ENCODE results near the gene PLK3. TPM values are rescaled to one million over a fixed set of nuclear protein-coding genes. Genes with fewer than 3 reads are reported as not detected.
A peak's percentile ranks its signal among the peaks of the same experiment; 100 is the strongest.

The PLK3 gene
- polyA plus RNA-seq, 1 experiment, result 14.2 TPM

GRCh38 chr1:44802306-44803061 lies 2.3 kb downstream of the PLK3 start:
- DNase-seq (ENCODE audit: low read depth, low spot score), result no peak
- H3K4me3 ChIP-seq (ENCODE audit: low read depth, low read length), result peak overlapping the region; percentile 77
- ChIA-PET POLR2A (interaction anchor here (0.8 kb wide), 2 partner anchors 17 to 21 kb away, joined by 3 read pairs; no protein-coding TSS in a partner anchor), CTCF (no interaction called here)
- H3K27ac ChIP-seq (ENCODE audit: low read depth, low read length), result peak overlapping the region; percentile 11
- no peaks in the 10 kb centered on the region for H3K27me3 ChIP-seq (ENCODE audit: control insufficient read depth, insufficient read depth, low read length)
- TF ChIP-seq CTCF (IDR thresholded peaks at IDR 0.05; ENCODE audit: low read depth, low read length), result no peak
- H3K9me3 ChIP-seq (ENCODE audit: control insufficient read depth, insufficient read depth, low read length), result no peaks in the 10 kb centered on the region; the same call in 1 of the 2 replicates

GRCh38 chr1:44803062-44803311 lies 2.8 kb downstream of the PLK3 start:
- no peaks in the 10 kb centered on the region for H3K27me3 ChIP-seq (ENCODE audit: control insufficient read depth, insufficient read depth, low read length)
- DNase-seq (ENCODE audit: low read depth, low spot score), result no peak
- POLR2A ChIA-PET, result no interaction called here
- H3K27ac ChIP-seq (ENCODE audit: low read depth, low read length), result no peak overlapping the region
- no peak for TF ChIP-seq CTCF (IDR thresholded peaks at IDR 0.05; ENCODE audit: low read depth, low read length)
- no peaks in the 10 kb centered on the region; the same call in 1 of the 2 replicates for H3K9me3 ChIP-seq (ENCODE audit: control insufficient read depth, insufficient read depth, low read length)
- CTCF ChIA-PET, result no interaction called here
- peak overlapping the region; percentile 77 for H3K4me3 ChIP-seq (ENCODE audit: low read depth, low read length)

GRCh38 chr1:44803312-44804095 lies 3.3 kb downstream of the PLK3 start:
- H3K4me3 ChIP-seq (ENCODE audit: low read depth, low read length), result no peak overlapping the region; the same call in 1 of the 2 replicates
- DNase-seq (ENCODE audit: low read depth, low spot score), result no peak
- H3K9me3 ChIP-seq (ENCODE audit: control insufficient read depth, insufficient read depth, low read length), result no peaks in the 10 kb centered on the region; the same call in 1 of the 2 replicates
- ChIA-PET POLR2A (no interaction called here), CTCF (no interaction called here)
- H3K27ac ChIP-seq (ENCODE audit: low read depth, low read length), result peak overlapping the region; percentile 52
- TF ChIP-seq CTCF (IDR thresholded peaks at IDR 0.05; ENCODE audit: low read depth, low read length), result no peak
- no peaks in the 10 kb centered on the region for H3K27me3 ChIP-seq (ENCODE audit: control insufficient read depth, insufficient read depth, low read length)

- CTCF ChIA-PET, result no interaction called here
- POLR2A ChIA-PET, result interaction anchor here (0.7 kb wide), 1 partner anchor 14 kb away, joined by 3 read pairs; no protein-coding TSS in a partner anchor
- Histone ChIP-seq H3K27me3 (ENCODE audit: control insufficient read depth, insufficient read depth, low read length) (no peaks in the 10 kb centered on the region), H3K9me3 (ENCODE audit: control insufficient read depth, insufficient read depth, low read length) (no peaks in the 10 kb centered on the region; the same call in 1 of the 2 replicates), H3K27ac (ENCODE audit: low read depth, low read length) (peak overlapping the region; percentile 57), H3K4me3 (ENCODE audit: low read depth, low read length) (no peak overlapping the region)
- DNase-seq (ENCODE audit: low read depth, low spot score), result no peak
- no peak for TF ChIP-seq CTCF (IDR thresholded peaks at IDR 0.05; ENCODE audit: low read depth, low read length)
These were observed 5.3 kb downstream of the PLK3 start for GRCh38 chr1:44805311-44806024.
